GM21528 (cell line): Measurements from ENCODE around the gene MYPN.

Source experiments
- ATAC-seq: cut with Tn5 transposase; IDR thresholded peaks from one replicate; pipeline ENCODE4 v1.9.1; 2021; ENCODE audit warnings: mild to moderate bottlenecking, moderate library complexity; ENCODE audit not compliant: unreplicated experiment, low FRiP score

Gene MYPN

GRCh38 chr10:68251625-68252495 is 142.6 kb downstream of the MYPN start:
- ATAC-seq: no peak

- no peak for ATAC-seq
Measured at GRCh38 chr10:68253346-68253745, 144.1 kb downstream of the MYPN start.

GRCh38 chr10:68261132-68261856 is 152.0 kb downstream of the MYPN start:
- ATAC-seq: no peak
